Measurements from ENCODE around the gene CPTP.
A peak's percentile ranks its signal among the peaks of the same experiment; 100 is the strongest.
"Not testable (repeated sequence)": the region's sequence is repeated elsewhere in the genome, so short reads cannot be mapped to it uniquely, and the experiment has no call there.

CPTP gene

DNA sequence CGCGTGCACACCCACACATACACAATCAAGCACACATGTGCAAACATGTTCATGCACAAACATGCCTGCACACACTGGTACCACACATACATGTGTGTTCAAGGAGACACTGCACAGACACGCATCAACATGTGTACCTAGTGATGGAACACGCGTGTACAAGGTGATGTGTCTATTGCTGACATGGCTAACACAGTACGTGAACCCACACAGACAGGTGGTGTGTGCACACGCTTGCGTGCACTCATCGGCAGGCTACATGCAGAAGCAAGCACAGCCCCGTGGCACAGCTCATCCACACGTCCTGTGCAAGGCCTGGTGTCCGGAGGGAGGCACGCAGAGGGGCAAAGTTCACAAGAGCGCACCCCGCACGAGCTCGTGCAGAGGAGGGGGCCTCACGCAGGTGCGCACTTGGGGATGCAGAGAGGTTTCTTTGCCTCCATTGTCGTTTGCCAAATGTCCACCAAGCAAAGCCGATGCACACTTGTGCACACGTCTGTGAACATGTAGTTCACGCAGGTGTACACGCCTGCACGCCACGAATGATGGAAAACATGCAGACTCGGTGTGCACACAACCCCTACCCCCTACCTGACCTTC is 17.8 kb upstream of the CPTP start:
- no peak for DNase-seq (ENCODE audit: low read depth)

DNA sequence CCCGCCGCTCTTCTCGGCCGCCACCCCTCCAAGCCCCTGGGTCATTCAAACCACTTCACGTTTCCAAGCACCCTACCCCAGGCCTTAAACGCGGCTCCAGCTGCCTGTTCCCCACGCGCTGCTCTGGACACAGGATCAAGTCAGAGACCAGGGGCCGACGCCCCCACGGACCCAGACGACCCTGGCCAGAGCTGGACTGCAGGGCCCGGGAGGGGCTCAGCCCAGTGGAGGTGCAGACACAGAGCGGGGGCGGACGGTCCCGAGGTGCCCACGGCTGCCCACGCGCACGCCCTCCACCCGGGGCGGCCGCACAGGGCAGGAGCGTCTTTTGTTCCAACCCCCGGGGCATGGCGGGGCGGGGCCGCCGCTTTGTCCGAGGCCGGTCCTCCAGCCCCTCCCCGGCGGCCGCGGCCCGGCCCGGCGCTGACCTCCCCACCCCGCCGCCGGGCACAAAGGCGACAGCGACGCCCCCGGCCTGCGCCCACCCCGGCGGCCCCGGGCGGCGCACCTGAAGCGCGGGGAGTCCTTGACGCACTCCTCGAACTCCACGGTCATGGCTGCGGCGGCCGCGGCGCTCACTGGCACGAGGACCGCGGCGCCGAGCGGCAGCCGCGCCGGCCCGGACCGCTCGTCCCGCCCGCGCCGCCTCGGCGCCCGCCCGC is 17.2 kb upstream of the CPTP start:
- DNase-seq (ENCODE audit: low read depth), result no peak

DNA sequence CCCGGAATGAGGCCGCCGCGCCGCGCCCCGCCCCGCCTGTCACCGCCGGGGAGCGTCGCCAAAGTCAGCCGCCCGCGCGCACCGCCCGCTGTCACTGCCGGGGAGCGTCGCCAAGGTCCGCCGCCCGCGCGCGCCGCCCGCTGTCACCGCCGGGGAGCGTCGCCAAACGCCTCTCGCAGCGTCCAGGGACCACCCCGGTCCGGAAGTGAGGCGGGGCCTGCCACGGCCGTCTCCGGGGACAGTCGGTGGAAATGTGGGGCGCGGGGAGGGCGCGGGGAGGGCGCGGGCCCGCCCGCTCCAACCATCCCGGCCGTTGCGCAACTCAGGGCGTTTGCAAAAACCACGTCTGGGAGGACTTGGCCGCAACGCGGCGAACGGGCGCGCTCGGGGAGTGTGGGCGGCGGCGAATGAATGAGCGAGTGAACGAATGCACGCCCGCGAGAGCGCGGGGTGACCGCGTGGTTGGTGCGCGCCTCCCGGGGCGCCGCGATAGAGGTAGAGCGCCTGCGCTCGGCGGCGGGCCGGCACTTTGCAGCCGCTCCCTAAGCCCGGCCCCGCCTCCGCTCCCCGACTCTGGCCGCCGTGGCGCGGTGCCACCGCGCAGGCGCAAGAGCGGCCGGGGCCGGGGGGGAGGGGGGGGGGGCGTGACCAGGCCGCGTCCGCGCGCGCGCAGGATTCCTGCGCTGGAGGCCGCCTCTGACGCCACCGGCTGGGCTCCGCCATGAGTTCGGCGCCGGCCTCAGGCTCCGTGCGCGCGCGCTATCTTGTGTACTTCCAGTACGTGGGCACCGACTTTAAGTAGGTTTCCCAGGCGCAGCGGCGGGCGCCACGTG is 16.5 kb upstream of the CPTP start, which contains the start of the genes ACAP3 and PUSL1:
TSS of gene ACAP3 (minus strand) at position 8 of the 833 bp plus-strand sequence. CDS start 115 bp downstream, outside the sequence.
TSS of gene PUSL1 (plus strand) at position 675 of the 833 bp plus-strand sequence. CDS start at position 722, 47 bp downstream.
- peak; percentile 73 for DNase-seq (ENCODE audit: low read depth)

DNA sequence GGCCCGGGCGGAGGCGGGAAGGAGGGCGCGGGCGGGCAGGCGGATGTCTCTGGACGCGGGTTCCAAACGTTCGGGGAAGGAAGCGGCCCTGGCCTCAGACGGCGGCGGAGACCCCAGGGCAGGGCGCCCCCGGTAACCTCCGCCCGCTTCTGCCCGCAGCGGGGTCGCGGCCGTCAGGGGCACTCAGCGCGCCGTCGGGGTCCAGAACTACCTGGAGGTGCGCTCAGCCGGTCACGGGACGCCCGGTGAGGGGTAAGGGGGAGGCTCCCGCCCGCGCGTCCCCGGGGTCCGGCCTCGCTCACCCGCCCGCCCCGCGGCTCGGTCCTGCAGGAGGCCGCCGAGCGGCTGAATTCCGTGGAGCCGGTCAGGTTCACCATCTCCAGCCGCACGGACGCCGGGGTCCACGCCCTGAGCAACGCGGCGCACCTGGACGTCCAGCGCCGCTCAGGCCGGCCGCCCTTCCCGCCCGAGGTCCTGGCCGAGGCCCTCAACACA is 15.8 kb upstream of the CPTP start:
- DNase-seq (ENCODE audit: low read depth), result no peak

DNA sequence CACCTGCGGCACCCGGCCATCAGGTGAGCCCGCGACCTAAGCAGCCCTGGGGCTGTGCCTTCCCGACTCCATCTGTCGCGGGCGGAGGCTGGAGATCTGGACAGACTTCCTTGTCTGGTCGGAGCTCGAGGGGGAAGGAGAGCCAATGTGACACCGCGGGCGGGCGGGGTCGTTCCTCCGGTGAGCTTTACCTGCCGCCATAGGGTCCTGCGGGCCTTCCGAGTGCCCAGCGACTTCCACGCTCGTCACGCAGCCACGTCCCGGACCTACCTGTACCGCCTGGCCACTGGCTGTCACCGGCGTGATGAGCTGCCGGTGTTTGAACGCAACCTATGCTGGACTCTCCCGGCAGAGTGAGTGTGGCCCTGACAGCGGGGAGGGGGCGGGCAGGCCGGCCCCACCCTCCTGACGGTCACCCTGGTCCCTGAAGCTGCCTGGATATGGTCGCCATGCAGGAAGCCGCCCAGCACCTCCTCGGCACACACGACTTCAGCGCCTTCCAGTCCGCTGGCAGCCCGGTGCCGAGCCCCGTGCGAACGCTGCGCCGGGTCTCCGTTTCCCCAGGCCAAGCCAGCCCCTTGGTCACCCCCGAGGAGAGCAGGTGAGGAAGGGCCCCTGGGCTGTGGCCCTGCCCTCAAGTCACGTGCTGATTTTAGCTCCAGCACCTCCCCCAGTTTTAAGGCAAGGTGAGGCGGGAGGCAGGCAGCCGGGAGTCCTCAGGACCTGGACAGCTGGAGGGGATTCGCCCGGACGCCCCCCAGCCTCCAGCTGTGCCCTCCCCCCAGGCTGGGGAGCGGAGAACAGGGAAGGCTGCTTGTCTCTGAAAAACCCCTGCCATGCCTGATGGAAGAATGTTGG is 15.1 kb upstream of the CPTP start:
- no peak for DNase-seq (ENCODE audit: low read depth)

DNA sequence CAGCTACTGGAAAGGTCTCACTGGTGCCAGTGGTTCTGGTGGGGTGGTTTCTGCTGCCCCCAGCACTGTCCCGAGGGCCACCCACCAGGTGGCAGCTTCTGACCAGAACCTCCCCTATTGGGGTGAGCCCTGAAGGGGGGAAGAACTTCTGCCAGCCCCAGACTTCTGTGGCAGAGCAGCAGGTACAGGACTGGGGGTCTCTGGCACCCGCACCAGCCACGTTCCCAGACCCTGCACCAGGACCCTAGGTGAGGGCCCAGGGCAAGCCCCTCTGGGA is 14.6 kb upstream of the CPTP start:
- no peak for DNase-seq (ENCODE audit: low read depth)

DNA sequence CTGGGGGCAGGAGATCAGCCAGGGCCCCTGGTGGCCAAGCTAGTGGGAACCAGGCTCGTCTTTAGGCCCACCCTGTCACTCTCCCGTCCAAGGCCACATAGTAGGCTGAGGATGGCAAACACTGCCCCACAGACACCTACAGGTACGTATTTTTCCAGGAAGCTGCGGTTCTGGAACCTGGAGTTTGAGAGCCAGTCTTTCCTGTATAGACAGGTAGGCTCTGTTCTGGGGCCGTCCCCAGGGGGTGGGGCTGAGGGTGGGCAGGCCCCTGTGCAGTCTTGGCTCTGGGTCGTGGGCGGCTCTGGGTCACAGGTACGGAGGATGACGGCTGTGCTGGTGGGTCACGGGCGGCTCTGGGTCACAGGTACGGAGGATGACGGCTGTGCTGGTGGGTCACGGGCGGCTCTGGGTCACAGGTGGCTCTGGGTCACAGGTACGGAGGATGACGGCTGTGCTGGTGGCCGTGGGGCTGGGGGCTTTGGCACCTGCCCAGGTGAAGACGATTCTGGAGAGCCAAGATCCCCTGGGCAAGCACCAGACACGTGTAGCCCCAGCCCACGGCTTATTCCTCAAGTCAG is 14.0 kb upstream of the CPTP start:
- no peak for DNase-seq (ENCODE audit: low read depth)

DNA sequence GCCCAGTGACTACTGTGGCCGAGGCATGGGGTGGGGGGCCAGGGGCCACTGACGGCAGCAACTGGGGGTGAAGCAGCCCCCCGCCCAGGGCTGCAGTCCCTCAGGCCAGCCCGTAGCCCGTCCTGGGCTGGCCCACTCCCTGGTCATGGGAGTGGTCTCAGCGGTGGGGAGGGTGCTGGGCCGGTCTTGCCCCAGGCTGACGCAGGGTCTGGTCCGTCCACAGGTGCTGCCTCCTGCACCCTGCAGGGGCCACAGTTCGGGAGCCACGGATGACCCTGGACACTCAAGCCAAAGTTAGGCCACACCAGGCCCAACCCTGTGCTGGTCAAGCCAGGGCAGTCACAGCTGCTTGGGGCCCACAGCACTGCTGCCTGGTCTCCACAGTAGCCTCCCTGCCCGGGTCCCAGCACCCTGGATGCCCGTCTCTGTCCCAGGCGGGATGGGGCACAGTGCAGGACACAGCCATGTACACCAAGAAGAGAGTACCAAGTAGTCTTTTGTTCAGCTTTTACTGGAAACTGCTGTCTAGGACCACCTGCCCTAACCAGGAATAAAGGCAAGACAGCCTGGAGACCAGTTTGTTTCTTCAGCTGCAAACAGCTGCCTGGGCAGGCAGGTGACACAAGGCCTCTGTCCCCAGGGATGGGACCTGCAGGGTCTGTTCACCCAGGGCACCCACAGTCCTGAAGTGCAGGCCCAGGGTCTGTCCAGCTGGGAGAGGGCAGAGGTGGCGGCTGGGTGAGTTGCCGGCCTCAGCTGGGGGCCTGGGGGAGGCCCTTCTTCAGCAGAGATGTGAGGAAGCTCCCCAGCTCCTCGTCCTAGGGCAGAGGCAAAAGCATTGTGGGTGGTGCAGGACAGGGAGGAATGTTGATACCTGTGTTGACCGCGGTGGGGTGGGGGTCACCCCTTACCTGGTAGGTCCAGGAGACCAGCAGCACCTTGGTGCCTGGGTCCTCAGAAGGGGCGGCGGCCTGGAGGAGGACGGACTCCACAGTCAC is 13.2 kb upstream of the CPTP start:
- DNase-seq (ENCODE audit: low read depth), result no peak

DNA sequence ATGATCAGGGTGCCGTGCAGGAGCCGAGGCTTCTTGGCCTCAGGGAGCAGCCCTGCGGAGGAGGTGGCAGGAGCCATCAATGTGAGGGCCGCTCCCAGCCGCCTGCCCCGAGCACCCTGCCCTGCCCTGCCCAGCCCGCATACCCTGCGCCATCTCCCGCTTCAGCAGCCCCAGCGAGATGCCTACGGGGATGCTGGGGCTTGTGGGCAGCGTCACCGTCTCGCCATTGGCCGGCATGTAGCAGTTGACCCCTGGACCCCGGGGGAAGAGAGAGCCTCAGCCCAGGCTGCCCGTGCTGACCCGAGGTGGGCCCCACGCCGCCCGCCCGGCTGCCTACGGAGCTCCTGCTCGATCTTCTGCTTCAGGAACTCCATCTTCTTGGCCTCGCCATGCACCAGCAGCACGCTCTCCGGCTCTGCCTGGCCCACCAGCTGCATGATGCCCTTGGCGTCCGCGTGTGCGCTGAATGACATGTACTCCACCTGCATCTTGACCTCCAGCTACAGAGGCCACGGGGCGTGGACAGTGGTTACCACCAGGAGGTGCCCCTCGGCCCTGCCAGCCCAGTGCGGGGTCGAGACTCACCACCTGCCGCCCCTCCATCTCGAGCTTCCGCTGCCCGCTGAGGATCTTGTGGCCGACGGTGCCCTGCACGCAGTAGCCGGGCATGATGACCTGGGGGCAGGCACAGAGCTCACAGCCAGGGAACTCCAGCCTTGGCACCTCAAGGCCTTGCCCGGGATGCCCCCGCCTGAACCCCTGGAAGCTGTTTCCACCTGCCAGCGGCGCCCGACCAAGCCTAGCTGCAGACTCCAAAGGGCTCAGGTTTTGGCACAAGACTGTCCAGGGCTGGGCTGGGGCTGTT is 11.9 kb upstream of the CPTP start:
- DNase-seq (ENCODE audit: low read depth), result no peak

DNA sequence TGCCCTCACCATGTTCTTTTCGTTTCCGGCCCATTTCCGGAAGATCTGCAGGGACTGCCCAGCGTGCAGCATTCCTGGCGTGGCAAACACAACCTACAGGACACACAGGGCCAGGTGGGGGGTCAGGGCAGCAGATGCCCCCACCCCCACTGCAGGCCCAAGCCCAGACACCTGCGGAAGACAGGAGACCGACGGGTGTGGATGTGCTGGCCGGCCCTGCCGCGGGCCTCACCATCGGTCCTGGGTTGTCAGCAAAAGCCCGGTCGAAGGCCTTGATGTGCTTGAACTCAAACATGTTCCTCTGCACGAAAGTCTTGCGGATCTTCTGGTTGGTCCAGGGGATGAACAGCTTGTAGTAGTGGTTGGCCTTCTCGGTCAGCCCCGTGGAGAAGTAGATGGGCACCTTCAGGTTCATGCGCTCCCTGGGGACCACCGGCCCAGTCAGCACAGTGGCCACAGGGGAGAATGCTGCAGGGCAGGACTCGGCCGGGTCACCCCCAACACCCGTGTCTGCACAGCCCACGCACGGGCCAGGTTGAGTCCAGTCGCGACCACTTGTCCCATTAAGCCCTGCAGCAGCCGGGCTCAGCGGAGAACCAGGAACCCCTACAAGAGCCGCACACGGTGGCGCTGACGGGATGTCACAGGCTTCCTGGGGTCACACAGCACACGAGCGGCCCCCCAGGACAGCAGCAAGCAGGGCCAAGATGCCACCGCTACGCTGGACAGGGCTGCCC is 10.9 kb upstream of the CPTP start:
- DNase-seq (ENCODE audit: low read depth), result no peak

DNA sequence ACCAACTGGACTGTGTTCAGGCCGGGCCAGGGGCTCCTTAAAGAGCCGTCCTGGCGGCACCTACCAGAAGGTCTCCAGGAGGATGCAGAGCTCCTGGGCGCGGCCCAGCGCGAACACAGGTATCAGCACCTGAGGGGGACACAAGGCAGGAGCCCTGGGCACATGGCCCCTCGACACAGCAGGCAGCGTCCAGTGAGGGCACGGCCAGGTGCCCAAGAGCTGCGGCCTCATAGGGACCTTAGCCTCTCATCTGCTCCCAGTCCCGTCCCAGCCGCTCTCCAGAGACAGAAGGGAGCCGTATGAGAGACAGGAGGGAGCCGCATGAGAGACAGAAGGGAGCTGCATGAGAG is 10.4 kb upstream of the CPTP start:
- DNase-seq (ENCODE audit: low read depth), result no peak

DNA sequence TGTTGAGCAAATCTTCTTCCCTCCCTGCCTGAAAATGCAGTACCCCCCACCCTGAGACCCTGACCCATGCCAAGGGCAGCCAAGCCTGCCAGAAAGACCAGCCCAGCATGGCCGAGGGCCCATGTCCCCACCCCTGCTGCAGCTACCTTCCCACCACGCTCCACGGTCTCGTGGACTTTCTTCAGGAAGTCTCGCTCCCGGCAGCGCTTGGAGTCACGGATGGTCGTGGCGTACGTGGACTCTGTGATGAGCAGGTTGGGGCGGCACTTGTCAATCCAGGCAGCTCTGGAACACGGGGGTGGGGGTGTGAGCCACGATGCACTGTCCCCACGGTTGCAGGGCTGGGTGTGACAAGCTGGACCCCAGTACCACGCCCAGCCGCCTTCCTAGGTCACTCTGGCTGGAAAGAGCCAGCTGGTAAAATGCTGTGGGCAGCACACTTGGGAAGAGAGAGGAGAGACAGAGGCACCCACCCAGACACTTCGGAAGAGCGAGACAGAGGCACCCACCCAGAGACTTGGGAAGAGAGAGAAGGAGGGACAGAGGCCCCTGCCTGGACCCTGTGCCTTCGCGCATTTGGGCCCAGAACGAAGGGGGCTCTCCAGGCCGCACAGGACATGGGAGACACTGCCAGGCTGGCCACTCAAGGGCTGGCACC is 9.8 kb upstream of the CPTP start:
- DNase-seq (ENCODE audit: low read depth), result no peak

DNA sequence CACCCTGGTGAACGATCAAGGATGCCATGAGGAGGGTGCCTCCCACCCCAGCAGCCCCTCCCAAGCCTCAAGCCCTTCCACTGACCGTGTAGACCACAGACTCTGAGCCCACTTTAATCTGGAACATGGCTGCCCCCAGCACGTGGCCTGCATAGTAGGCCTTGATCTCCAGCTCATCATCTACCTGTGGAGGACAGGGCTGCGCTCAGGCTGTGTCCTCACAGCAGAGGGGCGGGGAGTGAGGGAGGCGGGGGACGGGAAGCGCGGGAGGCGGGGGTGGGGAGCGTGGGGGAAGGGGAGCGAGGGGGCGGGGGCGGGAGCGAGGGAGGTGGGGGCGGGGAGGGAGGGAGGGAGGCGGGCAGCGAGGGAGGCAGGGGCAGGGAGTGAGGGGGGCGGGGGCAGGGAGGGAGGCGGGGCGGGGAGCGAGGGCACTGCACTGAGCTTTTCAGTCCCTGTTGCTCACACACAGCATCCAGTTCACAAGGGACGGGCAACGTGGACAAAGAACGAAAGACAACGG is 9.1 kb upstream of the CPTP start:
- no peak for DNase-seq (ENCODE audit: low read depth)

DNA sequence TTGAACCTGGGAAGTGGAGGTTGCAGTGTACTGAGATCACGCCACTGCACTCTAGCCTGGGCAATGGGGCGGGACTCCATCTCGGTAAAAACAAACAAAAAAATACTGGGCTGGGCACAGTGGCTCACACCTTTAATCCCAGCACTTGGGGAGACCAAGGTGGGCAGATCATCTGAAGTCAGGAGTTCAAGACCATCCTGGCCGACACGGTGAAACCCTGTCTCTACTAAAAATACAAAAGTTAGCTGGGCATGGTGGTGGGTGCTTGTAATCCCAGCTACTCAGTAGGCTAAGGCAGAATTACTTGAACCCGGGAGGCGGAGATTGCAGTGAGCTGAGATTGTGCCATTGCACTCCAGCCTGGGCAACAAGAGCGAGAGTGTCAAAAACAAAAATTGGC is 8.4 kb upstream of the CPTP start:
- DNase-seq (ENCODE audit: low read depth), result not testable (repeated sequence)

DNA sequence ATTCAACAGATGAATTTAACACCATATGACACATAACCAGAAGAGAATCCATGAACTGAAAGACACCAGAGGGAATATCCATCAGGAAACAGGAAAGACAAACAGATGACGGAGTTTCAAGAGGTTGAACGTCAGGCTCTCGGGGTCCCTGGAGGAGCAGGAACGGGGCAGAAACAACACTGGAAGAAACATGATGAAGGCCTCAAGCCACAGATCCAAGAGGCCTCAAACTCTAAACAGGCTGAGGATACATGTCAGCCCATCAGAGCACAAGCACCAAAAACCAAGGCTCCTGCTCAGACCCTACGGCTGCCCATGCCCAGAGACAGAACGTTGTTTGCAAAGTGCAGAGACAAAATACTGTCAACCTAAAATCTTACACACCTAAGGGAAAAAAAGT is 7.2 kb upstream of the CPTP start:
- no peak for DNase-seq (ENCODE audit: low read depth)

DNA sequence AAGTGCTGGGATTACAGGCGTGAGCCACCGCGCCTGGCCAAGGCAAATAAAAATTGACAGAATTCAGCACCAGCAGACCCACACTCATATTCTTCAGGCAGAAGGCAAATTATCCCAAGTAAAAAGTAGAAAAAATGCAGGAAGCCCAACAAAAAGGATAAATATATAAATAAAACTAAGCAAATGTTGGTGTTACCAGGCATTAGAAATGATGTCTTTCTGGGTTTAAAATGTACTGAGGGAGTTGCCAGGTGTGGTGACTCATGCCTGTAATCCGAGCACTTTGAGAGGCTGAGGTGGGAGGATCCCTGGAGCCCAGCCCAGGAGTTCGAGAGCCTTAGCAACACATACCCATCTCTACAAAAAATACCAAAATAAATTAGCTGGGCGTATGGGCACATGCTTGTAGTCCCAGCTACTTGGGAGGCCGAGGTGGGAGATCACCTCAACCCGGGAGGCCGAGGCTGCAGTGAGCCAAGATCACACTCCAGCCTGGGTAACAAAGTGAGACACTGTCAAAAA is 6.4 kb upstream of the CPTP start:
- no peak for DNase-seq (ENCODE audit: low read depth)

DNA sequence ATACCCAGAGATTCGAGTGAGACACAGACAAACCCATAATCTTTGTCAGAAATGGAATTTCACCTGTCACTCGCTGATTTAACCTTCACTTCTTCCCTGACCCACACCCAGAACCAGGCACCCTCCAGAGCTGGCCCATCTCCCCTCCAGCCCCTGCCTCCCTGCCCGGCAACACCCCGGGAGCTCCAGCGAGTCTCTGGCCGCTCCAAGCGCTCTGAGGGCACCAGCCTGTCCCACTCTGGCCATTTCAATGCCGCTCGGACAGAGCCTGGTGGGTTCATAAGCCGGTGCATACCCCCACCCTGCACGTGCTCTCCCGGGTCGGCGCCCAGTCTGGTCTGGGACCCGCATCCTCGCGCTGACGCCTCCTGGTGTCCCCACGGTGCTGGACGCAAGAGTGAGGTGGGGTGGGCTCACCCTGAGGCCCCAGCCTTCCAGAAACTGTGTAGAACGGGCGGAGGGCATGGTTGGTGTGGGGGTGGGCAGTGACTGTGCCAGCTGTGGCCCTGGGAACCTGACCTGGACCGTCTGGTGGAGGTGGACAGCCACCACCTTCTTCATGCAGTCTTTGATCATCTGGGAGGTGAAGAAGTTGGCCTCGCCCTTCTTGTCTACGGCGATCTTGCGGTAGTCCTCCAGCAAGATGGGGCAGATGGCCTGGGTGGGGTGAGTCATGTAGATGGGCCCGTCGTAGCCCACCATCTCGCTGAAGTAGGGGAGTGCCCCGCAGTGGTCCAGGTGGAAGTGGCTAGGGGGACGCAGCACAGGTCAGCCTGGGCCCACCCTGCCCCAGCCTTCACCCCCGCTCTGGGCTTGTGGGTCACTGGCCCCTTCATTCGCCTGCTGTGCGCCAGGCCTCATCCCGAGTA is 5.6 kb upstream of the CPTP start:
- no peak for DNase-seq (ENCODE audit: low read depth)
